DMS79 (cell line): ENCODE results near the gene EPHB4.
"Not testable (repeated sequence)": the region's sequence is repeated elsewhere in the genome, so short reads cannot be mapped to it uniquely, and the experiment has no call there.

Experiments used
- DNase-seq: peaks from one replicate; lab custom pipeline; 2025; lab: John Stamatoyannopoulos, UW

Gene EPHB4

GRCh38 chr7:100822236-100823139 is 4.8 kb downstream of the EPHB4 start:
- no peak for DNase-seq

GRCh38 chr7:100819586-100819985 is 7.7 kb downstream of the EPHB4 start:
- no peak for DNase-seq

- DNase-seq: no peak
These were observed 8.5 kb downstream of the EPHB4 start for GRCh38 chr7:100818825-100819224.

GRCh38 chr7:100818366-100818765 is 9.0 kb downstream of the EPHB4 start:
- no peak for DNase-seq

- no peak for DNase-seq
These were observed 10.2 kb downstream of the EPHB4 start for GRCh38 chr7:100817097-100817496.

GRCh38 chr7:100816515-100816914 is 10.8 kb downstream of the EPHB4 start:
- not testable (repeated sequence) for DNase-seq

GRCh38 chr7:100812729-100813128 is 14.6 kb downstream of the EPHB4 start:
- DNase-seq: no peak

- DNase-seq: no peak
These were observed 15.8 kb downstream of the EPHB4 start for GRCh38 chr7:100811480-100811879.

GRCh38 chr7:100808354-100808875 is 18.9 kb downstream of the EPHB4 start:
- DNase-seq: no peak

GRCh38 chr7:100806883-100807282 is 20.4 kb downstream of the EPHB4 start:
- DNase-seq: not testable (repeated sequence)

GRCh38 chr7:100806276-100806675 is 21.0 kb downstream of the EPHB4 start:
- no peak for DNase-seq

GRCh38 chr7:100804681-100805431 is 22.5 kb downstream of the EPHB4 start:
- DNase-seq: no peak

GRCh38 chr7:100803398-100804161 is 23.7 kb downstream of the EPHB4 start:
- peak; percentile 90 for DNase-seq

- DNase-seq: no peak
These were observed 24.4 kb downstream of the EPHB4 start for GRCh38 chr7:100802951-100803350.

GRCh38 chr7:100801833-100802568 is 25.3 kb downstream of the EPHB4 start:
- peak; percentile 35 for DNase-seq

- no peak for DNase-seq
These were observed 28.1 kb downstream of the EPHB4 start for GRCh38 chr7:100799037-100799896.

- DNase-seq: no peak
These were observed 32.6 kb downstream of the EPHB4 start for GRCh38 chr7:100794741-100795140.

- DNase-seq: no peak
These were observed 33.3 kb downstream of the EPHB4 start for GRCh38 chr7:100793806-100794660.

- no peak for DNase-seq
These were observed 35.2 kb downstream of the EPHB4 start for GRCh38 chr7:100791881-100792666.
